Breast epithelium (tissue), 3 donors: ENCODE data around the gene PRDM15.

ENCODE experiments used
- POLR2A ChIP-seq: fragments of 450-650 bp; IDR thresholded peaks from one replicate; pipeline ENCODE4 v1.6.1; 2016; ENCODE audit warnings: antibody characterized with exemption, mild to moderate bottlenecking, moderate library complexity
- POLR2AphosphoS5 ChIP-seq, 3 donors: sonication (generic); formaldehyde crosslinking; IDR thresholded peaks; one replicate each; pipeline ENCODE4 v1.6.1; 2017; ENCODE audit warnings: antibody characterized with exemption in 3 of 3
- TF ChIP-seq, protein P1 (sequence below), 3 donors: fragments of 450-650 bp; IDR thresholded peaks; one replicate each; pipeline ENCODE4 v1.5.1; 2016 to 2017; ENCODE audit warnings: antibody characterized with exemption in 3 of 3, mild to moderate bottlenecking in 3 of 3, moderate library complexity in 3 of 3

DNA sequence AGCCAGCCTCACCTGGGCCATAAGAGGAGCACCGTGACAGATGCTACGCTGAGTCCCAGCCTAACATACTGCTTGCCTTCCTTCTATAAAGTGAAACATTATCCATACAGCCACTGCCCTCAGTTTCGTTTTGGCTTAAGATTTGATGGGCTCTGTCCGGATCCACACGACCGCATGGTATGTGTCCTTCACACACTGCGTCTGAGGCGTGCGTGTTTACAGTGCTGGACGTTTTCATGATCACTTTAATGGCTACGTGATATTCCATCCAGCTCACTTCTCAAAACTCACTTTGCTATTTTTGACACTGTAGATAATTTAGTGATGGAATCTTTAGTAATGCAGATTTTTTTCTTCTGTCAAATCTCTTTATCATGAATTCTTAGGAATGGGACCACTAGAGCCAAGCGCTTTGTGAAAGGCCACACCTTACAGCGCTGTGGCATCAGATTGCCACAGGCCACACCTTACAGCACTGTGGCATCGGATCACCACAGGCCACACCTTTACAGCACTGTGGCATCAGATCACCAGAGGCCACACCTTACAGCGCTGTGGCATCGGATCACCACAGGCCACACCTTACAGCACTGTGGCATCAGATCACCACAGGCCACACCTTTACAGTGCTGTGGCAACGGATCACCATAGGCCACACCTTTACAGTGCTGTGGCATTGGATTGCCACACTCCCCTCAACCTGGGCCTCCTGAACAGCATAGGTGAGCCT lies 47.1 kb downstream of the PRDM15 start:
- TF ChIP-seq POLR2A, result no peak
- no peak for TF ChIP-seq POLR2AphosphoS5 (IDR thresholded peaks at IDR 0.05)
- TF ChIP-seq, protein P1, sequence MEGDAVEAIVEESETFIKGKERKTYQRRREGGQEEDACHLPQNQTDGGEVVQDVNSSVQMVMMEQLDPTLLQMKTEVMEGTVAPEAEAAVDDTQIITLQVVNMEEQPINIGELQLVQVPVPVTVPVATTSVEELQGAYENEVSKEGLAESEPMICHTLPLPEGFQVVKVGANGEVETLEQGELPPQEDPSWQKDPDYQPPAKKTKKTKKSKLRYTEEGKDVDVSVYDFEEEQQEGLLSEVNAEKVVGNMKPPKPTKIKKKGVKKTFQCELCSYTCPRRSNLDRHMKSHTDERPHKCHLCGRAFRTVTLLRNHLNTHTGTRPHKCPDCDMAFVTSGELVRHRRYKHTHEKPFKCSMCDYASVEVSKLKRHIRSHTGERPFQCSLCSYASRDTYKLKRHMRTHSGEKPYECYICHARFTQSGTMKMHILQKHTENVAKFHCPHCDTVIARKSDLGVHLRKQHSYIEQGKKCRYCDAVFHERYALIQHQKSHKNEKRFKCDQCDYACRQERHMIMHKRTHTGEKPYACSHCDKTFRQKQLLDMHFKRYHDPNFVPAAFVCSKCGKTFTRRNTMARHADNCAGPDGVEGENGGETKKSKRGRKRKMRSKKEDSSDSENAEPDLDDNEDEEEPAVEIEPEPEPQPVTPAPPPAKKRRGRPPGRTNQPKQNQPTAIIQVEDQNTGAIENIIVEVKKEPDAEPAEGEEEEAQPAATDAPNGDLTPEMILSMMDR (IDR thresholded peaks at IDR 0.05), result no peak
